Endothelial cell of umbilical vein (primary cell): ENCODE measurements around the gene PTPRK. TPM values are rescaled to one million over a fixed set of nuclear protein-coding genes. Genes with fewer than 3 reads are reported as not detected.

Source experiments
- BruUV-seq: library from RNA; stranded (reverse); fragments of 400-500 nt; replicated peaks from 2 replicates; lab custom pipeline; 2021; lab: Mats Ljungman, UMichigan
- CTCF ChIA-PET: fragments of 300-600, 350-600 bp; sonication (Branson Sonifier 250); formaldehyde crosslinking; loops from one replicate; lab custom pipeline; 2021; ENCODE audit warnings: antibody characterized with exemption, inconsistent platforms; lab: Charles Lee
- POLR2A ChIA-PET: fragments of 300-600, 350-600 bp; sonication (Branson Sonifier 250); formaldehyde crosslinking; loops from one replicate; lab custom pipeline; 2021; ENCODE audit warnings: antibody characterized with exemption, inconsistent platforms; lab: Charles Lee
- DNase-seq: peaks from one replicate; pipeline ENCODE4 v3.0.0-alpha.2; 2011; ENCODE audit warnings: low read depth, low spot score
- FAIRE-seq: peaks from 2 replicates; lab custom pipeline; 2011; peaks lifted over from hg19 to GRCh38; lab: Jason Lieb, UNC
- H2AFZ ChIP-seq: 2 replicates; pipeline ENCODE4 v1.6.0; 2012; ENCODE audit warnings: low read depth, low read length, control low read depth, inconsistent platforms
- H3K27ac ChIP-seq: 2 replicates; pipeline ENCODE4 v1.5.1; 2011; ENCODE audit warnings: low read depth, mild to moderate bottlenecking, control low read depth, low read length, moderate library complexity; ENCODE audit not compliant: insufficient read depth
- H3K27me3 ChIP-seq, 2 experiments: 2 replicates each; pipeline versions ENCODE4 v1.6.0 to v1.6.1; 2011; ENCODE audit warnings: low read length in 2 of 2, mixed read lengths in 1 of 2; ENCODE audit not compliant: control insufficient read depth in 2 of 2, insufficient read depth in 2 of 2
- H3K36me3 ChIP-seq, 2 experiments: 2 replicates in 1 of 2; 3 replicates in 1 of 2; pipeline ENCODE4 v1.5.1; 2011; ENCODE audit warnings: low read length in 2 of 2, mild to moderate bottlenecking in 1 of 2, moderate library complexity in 1 of 2; ENCODE audit not compliant: control insufficient read depth in 2 of 2, insufficient read depth in 2 of 2; ENCODE audit errors: extremely low read depth in 1 of 2
- H3K4me1 ChIP-seq: 3 replicates; pipeline ENCODE4 v1.5.1; 2011; ENCODE audit warnings: mild to moderate bottlenecking, low read length; ENCODE audit not compliant: control insufficient read depth, insufficient read depth; ENCODE audit errors: extremely low read depth
- H3K4me2 ChIP-seq: 2 replicates; pipeline ENCODE4 v1.6.1; 2011; ENCODE audit warnings: low read length, control low read depth, mixed read lengths; ENCODE audit not compliant: insufficient read depth
- H3K4me3 ChIP-seq, 3 experiments: fragments of 200-600 bp in 1 of 3; sonication (generic), shearing (Covaris generic) in 1 of 3; replicated peaks in 1 of 3; 2 replicates each; pipeline ENCODE4 v1.5.1; 2011 to 2016; ENCODE audit warnings: control low read depth in 3 of 3, low read length in 3 of 3, mild to moderate bottlenecking in 2 of 3, inconsistent platforms in 1 of 3, low read depth in 1 of 3, moderate library complexity in 1 of 3; ENCODE audit not compliant: insufficient read depth in 1 of 3
- H3K79me2 ChIP-seq: 2 replicates; pipeline ENCODE4 v1.6.0; 2012; ENCODE audit warnings: low read length, inconsistent platforms; ENCODE audit not compliant: control insufficient read depth, insufficient read depth
- H3K9ac ChIP-seq: replicated peaks from 2 replicates; pipeline ENCODE3; 2011; ENCODE audit warnings: low read length, control low read depth; ENCODE audit not compliant: insufficient read depth; ENCODE audit errors: extremely low read depth
- H3K9me1 ChIP-seq: replicated peaks from 3 replicates; pipeline ENCODE4 v1.6.0; 2011; ENCODE audit warnings: mild to moderate bottlenecking, low read length; ENCODE audit not compliant: control insufficient read depth, insufficient read depth; ENCODE audit errors: extremely low read depth
- H3K9me3 ChIP-seq: replicated peaks from 2 replicates; pipeline ENCODE4 v1.5.1; 2012; ENCODE audit warnings: low read length, inconsistent platforms; ENCODE audit not compliant: control insufficient read depth, insufficient read depth
- H4K20me1 ChIP-seq: replicated peaks from 2 replicates; pipeline ENCODE3; 2011; ENCODE audit warnings: mild to moderate bottlenecking, low read length; ENCODE audit not compliant: control insufficient read depth, insufficient read depth; ENCODE audit errors: extremely low read depth
- CTCF ChIP-seq, 2 donors: IDR thresholded peaks; 1 replicate in 1 of 2; 2 replicates in 1 of 2; pipeline ENCODE4 v1.5.1; 2011; ENCODE audit warnings: low read length in 2 of 2, mild to moderate bottlenecking in 2 of 2, moderate library complexity in 2 of 2, control low read depth in 1 of 2, inconsistent platforms in 1 of 2, low read depth in 1 of 2; ENCODE audit not compliant: insufficient read depth in 1 of 2; ENCODE audit errors: extremely low read depth in 1 of 2
- EZH2 ChIP-seq: IDR thresholded peaks from 2 replicates; pipeline ENCODE4 v1.6.1; 2012; ENCODE audit warnings: borderline replicate concordance, low read depth, mild to moderate bottlenecking, moderate library complexity, low read length, inconsistent platforms; ENCODE audit not compliant: severe bottlenecking
- FOS ChIP-seq: IDR thresholded peaks from 2 replicates; pipeline ENCODE4 v1.6.1; 2011; ENCODE audit warnings: mild to moderate bottlenecking, low read length, moderate library complexity, borderline replicate concordance; ENCODE audit not compliant: insufficient read depth
- GATA2 ChIP-seq: IDR thresholded peaks from 2 replicates; pipeline ENCODE4 v1.7.0; 2011; ENCODE audit warnings: low read depth, mild to moderate bottlenecking, moderate library complexity, mixed read lengths, low read length; ENCODE audit not compliant: insufficient read length, insufficient read depth
- JUN ChIP-seq: IDR thresholded peaks from 2 replicates; pipeline ENCODE4 v1.6.1; 2011; ENCODE audit warnings: borderline replicate concordance, low read depth; ENCODE audit not compliant: insufficient read length, insufficient read depth
- MAX ChIP-seq: IDR thresholded peaks from 2 replicates; pipeline ENCODE4 v1.6.1; 2011; ENCODE audit not compliant: insufficient read depth, insufficient read length
- MYC ChIP-seq: IDR thresholded peaks from one replicate; pipeline ENCODE4 v1.6.1; 2011; ENCODE audit warnings: mild to moderate bottlenecking, low read depth, low read length
- POLR2A ChIP-seq: IDR thresholded peaks from 2 replicates; pipeline ENCODE4 v1.6.1; 2012; ENCODE audit warnings: low read depth, mild to moderate bottlenecking, control low read depth, low read length
- POLR2AphosphoS5 ChIP-seq: IDR thresholded peaks from 2 replicates; pipeline ENCODE4 v1.6.1; 2012; ENCODE audit warnings: low read depth, mild to moderate bottlenecking, control low read depth, low read length, moderate library complexity; ENCODE audit not compliant: insufficient read depth
- dilution Hi-C: fragments of 300-500 bp; cut with MboI; formaldehyde crosslinking; loops from one replicate; pipeline ENCODE4 v1.15.0; 2019; ENCODE audit warnings: low sequenced_read_pairs; ENCODE audit not compliant: extremely low pct_ligation_motif_present
- intact Hi-C: fragments of 100-400 bp; cut with micrococcal nuclease; formaldehyde crosslinking; loops from one replicate; pipeline ENCODE4 v1.10.0; 2022
- polyA plus RNA-seq, 4 experiments: library from polyadenylated mRNA; depleted of rRNA in 3 of 4; stranded (reverse) in 3 of 4; unstranded in 1 of 4; fragments of >200 nt; gene quantifications; 2 replicates each; pipeline versions ENCODE4 v1.2.1 to v1.2.3, GENCODE V29; 2011 to 2012; ENCODE audit warnings: missing spikeins in 1 of 4
- total RNA-seq: library from RNA; stranded (reverse); gene quantifications from 2 replicates; pipeline ENCODE4 v1.2.3, GENCODE V29; 2021

Gene PTPRK
- total and polyA plus RNA-seq, 2 donors (not counting 3 experiments of a cell fraction or from before 2014, with no cell fraction given): 15.2 to 74.0 TPM

- POLR2A ChIA-PET: no interaction called here
- Histone ChIP-seq H3K27ac (no peak overlapping the region), H3K9ac (no peak overlapping the region), H3K79me2 (peaks cover 5% of the 10 kb centered on the region), H3K4me2 (no peak overlapping the region), H3K4me3 (no peak overlapping the region), H3K9me3 (no peaks in the 10 kb centered on the region), H3K27me3 (no peaks in the 10 kb centered on the region), H3K9me1 (no peaks in the 10 kb centered on the region), H3K4me1 (no peaks in the 10 kb centered on the region), H4K20me1 (peaks cover 2% of the 10 kb centered on the region), H3K36me3 (no peaks in the 10 kb centered on the region), H2AFZ (no peak overlapping the region)
- intact Hi-C loops: loop anchor here (10.0 kb wide), 1 partner anchor 321 kb away; no protein-coding TSS in a partner anchor
- TF ChIP-seq EZH2 (no peak), CTCF (IDR thresholded peaks at IDR 0.05; ENCODE audit: extremely low read depth in 1 of 2, insufficient read depth in 1 of 2, low read depth in 1 of 2, low read length in 2 of 2) (no peak), GATA2 (no peak), FOS (no peak), MYC (no peak), POLR2A (no peak), JUN (no peak), MAX (no peak), POLR2AphosphoS5 (no peak)
- no TSS peak for BruUV-seq
- no peak for DNase-seq
- dilution Hi-C loops: no loop called here
- CTCF ChIA-PET: interaction anchor here (1.5 to 1.7 kb wide), 2 partner anchors 9 to 183 kb away, joined by 3 to 4 read pairs; no protein-coding TSS in a partner anchor
- FAIRE-seq: no peak
Observed at GRCh38 chr6:128333581-128334223, 186.7 kb downstream of the PTPRK start.
